Right ventricle myocardium superior (tissue), 1 donor: ENCODE measurements around the gene KLHL7. TPM values are rescaled to one million over a fixed set of nuclear protein-coding genes. Genes with fewer than 3 reads are reported as not detected.
"Not testable (repeated sequence)": the region's sequence is repeated elsewhere in the genome, so short reads cannot be mapped to it uniquely, and the experiment has no call there.

Source experiments
- ATAC-seq: fragments of 200-7000 bp; cut with Tn5 transposase; one replicate; pipeline ENCODE4 v1.9.1; 2020; ENCODE audit warnings: mild to moderate bottlenecking; ENCODE audit not compliant: poor library complexity
- DNase-seq: peaks from one replicate; pipeline ENCODE4 v3.0.0-alpha.2; 2020
- intact Hi-C: fragments of 100-400 bp; cut with DNase I; formaldehyde crosslinking; loops from one replicate; pipeline ENCODE4 v1.11.2; 2022
- total RNA-seq: library from RNA; stranded (reverse); fragmentation: NEBNext Ultra II Directional; extraction: Animal tissue kit (Norgen Biotek cat#: 25700); gene quantifications from one replicate; pipeline ENCODE4 v1.2.1, GENCODE V29; 2021
- donor health status: DM: no; HTN: yes; CAD: no; lungs with severe emphysema.

The KLHL7 gene
- total RNA-seq, 1 donor from 2014 or later, result 167 TPM

DNA sequence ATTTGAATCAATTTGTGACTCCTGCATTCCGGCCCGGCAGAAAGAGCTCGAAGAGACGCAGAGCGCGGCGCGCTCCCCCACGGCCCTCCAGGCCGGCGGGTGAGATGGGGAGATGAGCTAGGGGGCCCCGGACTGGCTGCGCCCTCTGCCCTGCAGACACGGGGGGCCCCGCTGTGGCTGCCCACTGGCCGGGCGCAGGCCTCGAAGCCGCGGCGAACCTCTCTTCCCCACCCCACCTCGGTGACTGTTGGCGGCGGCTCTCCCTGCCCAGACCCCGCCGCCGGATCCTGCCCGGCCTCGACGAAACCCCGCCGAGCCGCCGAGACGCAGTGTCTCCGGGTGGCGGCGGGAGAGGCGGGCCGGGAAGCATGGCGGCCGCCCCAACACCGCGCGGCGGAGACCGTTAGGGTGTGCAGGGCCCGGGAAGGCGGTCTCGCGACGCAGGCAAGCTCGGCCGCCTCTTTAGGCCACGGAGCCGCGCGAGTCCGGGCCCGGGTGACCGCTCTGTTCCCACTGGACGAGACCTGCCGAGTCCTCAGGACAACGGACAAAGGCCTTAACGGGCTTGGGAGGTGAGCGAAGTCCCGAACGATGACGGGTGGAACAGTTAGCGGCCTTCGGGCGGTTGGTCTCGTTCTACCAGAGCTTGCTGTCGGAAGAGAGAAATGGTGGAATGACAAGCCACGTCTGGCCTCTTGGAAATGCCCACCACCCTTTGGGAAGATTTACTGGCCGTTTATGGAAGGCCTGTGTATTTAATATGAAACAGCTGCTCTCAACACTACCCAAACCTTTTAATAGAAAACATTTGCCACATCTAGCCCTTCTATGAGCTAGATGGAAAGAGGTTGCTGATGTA lies 100.6 kb downstream of the KLHL7 start:
- peak; percentile 70 for ATAC-seq
- intact Hi-C loops, result no loop called here
- peak; percentile 47 for DNase-seq

DNA sequence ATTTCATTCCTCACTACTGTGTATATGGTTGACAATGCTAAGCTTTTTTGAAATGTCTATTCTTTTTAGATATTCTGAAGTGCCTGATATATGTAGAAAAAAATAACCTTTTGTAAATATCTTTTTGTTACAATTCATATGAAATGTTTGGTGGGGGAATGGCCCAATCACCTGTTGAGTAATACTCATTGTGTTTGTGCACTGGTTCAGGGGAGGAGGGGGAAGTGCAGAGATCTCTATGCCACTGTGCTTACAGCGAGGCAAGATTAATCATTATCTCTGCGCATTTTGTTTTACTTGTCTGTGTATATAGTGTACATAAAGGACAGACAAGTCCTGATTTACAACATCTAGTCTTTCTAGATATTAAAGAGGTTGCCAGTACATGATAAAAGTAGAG lies 101.4 kb downstream of the KLHL7 start:
- ATAC-seq (no peak), DNase-seq (no peak)
- intact Hi-C loops, result no loop called here

DNA sequence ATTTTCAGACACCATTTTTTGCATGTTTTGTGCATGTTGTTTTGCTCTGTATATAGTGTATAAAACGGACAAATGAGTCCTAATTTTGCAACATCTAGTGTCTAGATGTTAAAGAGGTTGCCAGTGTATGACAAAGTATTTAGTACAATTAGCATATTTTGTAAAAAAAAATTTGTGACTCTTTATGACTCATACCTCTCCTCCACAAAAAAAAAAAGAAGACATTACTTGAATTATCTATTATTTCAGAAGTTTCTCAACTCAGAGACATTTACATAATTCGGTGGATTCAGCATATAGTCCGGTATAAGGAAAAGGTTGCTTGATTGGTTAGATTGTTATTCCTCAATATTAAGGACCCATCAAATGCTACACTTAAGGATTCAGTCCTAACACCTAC lies 102.3 kb downstream of the KLHL7 start:
- ATAC-seq (no peak), DNase-seq (no peak)
- intact Hi-C loops, result no loop called here

DNA sequence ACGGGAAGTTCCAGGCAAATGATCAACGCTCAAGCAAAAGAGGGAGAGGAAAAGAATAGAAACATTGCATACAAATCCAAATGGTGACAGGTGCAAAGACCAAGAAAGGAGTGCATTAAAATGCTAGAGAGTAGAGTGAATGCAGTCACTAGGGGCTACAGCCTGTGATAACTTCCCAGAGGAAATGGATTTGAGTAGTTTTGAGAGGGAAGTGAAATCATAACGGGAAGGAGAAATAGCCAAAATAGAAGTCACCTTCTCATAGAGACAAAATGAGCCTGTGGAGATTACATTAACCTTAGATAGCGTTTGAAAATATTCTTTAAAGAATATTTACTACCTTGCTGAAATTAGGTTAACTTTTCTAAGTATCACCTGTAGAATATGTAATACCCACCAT lies 102.7 kb downstream of the KLHL7 start:
- DNase-seq, result no peak
- no peak for ATAC-seq
- intact Hi-C loops, result no loop called here

DNA sequence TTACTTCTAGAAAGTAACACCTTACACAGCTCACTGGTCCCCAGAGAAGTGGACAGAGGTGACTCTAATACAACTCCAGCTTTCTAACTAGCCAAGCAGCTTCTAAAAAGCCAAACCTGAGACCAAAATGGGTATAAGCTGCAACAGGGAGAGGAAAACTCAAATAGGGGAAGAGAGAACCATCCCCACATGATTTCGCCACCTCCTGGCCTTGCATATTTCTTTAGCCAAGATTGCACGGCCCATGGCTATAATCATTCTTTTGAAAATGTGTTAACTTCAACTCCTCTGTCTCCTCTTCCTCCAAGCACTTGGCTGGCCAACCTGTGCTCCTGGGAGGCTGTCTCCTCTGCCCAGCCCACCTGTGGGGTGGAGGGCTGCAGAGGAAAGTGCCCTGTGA lies 104.9 kb downstream of the KLHL7 start:
- DNase-seq, result no peak
- intact Hi-C loops, result no loop called here
- no peak for ATAC-seq

DNA sequence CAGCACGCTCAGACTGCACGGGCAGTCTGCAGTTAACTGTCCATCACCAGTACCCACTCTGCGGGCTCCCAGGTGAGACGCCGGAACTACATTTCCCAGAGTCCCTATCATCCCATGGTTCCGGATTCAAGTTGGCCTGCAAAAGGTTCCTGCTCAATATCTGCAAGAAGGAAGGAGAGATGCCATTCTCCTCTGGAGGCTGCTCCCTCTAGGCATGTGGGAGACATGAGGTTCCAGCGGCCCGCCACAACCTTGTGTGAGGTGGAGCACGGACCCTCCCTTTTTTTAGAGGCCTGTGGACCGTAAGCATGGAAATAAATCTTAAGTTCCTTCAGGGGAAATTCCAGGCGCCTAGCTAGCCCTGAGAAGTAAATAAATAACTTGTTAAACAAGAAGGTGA lies 106.0 kb downstream of the KLHL7 start:
- intact Hi-C loops, result no loop called here
- ATAC-seq, result no peak
- no peak for DNase-seq

DNA sequence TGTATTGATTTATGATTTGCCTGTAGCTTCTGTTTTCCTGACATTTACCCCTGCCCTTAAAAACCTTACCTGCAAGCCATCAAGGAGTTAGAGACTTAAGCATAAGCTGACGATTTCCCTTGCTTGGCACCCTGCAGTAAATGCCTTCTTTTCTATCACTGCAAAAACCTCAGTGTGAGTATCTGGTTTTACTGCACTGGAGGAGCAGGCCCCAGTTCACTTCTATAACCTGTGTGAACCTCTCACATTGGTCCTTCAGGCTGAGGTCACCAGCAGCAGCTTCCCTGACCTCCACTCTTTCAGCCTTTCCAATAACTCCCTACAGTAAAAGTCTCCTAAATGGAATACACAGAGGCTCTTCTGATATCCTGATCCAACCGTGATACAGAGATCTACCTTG lies 106.8 kb downstream of the KLHL7 start:
- intact Hi-C loops, result no loop called here
- no peak for DNase-seq
- ATAC-seq, result no peak

DNA sequence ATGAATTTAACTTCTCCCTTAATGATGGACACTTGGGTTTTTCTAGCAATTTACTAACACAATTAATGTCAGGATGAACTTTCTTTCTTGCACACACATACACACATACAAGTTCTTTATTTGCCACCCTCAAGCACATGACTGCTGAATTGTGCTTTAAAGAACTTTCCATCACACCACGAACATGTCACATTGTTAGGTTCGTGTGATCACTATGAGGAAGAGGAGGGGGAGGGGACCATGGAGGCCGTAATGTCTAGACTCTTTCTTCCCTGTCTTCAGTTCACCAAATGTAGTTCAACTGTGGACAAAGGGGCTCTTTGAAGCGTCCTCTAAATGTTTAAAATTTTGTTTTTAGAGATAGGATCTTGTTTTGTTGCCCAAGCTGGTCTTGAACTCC lies 107.3 kb downstream of the KLHL7 start:
- DNase-seq (no peak), ATAC-seq (no peak)
- intact Hi-C loops, result no loop called here

DNA sequence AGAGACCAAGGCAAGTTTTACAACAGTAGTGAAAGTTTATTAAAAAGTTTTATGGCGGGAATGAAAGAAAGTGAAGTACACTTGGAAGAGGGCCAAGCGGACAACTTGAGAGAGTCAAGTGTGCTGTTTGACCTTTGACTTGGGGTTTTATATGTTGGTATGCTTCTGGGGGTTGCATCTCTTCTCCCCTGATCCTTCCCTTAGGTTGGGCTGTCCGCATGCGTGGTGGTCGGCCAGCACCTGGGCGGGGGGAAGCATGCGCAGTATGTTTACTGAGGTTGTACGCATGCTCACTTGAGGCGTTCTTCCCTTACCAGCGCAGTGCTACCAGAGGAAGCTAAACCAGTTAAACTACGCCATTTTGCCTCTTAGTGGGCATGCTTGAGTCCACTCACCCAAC lies 108.2 kb downstream of the KLHL7 start:
- ATAC-seq (no peak), DNase-seq (no peak)
- intact Hi-C loops, result no loop called here

DNA sequence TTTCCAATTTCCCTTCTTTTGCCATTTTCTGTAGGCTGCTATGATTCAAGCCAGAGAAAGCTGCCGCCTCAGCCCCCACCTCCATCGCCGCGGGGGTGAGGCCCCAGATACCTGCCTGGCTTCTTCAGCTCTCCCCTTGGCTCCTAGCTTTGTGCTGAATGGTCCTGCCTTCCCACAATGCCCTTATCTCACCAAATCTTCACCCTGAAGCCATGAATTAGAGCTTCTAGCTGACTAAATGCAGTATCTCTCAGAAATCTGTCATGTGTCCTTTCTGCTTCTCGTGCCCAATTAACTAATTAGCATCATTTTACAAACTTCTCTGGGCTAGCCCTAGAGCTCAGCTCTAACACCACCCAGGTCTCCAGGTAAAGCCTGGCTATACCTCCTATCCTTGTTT lies 108.8 kb downstream of the KLHL7 start:
- intact Hi-C loops, result no loop called here
- ATAC-seq (no peak), DNase-seq (no peak)

DNA sequence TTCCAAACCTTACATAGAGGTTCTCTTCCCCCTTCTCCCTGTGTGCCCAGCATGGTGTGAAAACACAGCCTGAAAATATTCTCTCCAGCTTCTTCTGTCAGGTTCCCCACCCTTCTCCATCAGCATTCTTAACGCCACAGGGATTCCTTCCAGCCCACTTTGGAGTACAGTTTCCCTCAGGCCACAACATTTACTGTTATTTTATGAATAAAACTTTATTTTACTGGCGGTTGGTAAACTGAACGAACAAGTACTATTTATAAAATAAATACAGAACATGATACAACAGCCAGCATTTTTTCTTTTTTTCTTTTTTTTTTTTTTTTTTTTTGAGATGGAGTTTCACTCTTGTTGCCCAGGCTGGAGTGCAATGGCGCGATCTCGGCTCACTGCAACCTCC lies 109.4 kb downstream of the KLHL7 start:
- intact Hi-C loops, result no loop called here
- DNase-seq, result no peak
- ATAC-seq, result no peak

DNA sequence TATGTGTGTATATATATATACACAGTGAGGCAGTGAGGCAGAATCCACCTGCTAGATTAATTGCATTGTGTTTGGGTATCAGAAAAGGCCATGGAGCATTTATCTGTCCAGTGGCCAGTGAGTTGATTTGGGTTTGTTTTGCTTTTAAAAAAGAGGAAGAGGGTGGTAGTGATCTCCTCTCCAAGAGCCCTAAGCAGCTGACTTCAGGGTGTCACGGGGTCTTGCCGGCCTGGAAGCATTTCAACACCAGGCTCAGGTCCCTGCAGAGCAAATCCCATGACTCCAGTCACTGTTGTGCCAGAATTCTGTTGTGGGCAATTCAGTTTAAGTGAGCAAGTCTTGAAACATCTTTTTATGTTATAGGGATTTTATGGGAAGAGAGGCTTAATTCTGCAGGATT lies 110.4 kb downstream of the KLHL7 start:
- DNase-seq (peak; percentile 68), ATAC-seq (peak; percentile 85)
- intact Hi-C loops, result no loop called here

DNA sequence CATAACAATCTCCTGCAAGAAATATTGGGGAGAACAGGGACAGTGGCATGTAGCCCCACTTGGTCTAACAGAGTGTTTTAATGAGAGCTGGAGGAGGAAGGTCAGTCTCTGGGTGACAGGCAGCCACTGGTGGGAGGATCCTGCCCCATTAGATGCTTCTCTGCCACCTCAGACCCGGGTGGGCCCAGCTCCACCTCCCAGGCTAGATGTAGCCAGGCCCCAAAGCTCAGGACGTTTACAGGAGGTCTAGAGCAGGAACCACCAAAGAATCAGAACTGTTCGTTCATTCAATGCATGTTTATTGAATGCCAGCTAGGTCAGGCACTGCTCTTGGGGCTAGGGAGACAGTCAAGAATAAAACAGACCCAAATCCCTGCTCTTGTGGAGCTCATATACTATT lies 112.6 kb downstream of the KLHL7 start:
- ATAC-seq, result no peak
- intact Hi-C loops, result no loop called here
- DNase-seq, result no peak

DNA sequence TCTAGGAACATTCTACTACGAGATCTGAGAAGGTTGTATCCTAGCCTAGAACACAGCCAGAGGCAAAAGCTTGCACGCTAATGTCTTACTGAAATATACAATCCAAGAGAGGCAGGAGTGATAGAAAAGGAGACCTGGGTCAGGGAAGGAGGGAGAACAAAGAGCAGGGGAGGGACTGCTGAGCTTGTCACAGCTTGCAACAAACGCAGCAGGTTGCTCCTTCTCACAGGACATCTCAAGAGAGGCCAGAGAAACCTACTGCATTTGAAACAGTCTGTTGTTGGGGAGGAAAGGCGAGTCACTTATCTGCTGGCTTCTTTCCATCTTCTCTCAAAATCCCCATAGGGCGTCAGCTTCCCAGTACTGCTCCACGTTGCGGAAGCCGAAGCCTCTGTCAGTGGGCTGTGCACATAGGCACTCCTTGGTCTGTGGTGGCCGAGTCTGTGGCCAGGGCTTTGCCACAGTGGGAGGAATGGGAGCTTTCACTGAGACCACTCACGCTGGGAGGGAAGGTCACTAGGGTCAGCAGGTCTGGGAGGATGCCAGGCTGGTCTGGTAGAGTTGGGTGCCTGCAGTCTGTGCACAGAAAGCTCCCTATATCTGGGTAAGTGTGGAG lies 115.2 kb downstream of the KLHL7 start:
- ATAC-seq (peak; percentile 34), DNase-seq (no peak)
- intact Hi-C loops, result no loop called here

DNA sequence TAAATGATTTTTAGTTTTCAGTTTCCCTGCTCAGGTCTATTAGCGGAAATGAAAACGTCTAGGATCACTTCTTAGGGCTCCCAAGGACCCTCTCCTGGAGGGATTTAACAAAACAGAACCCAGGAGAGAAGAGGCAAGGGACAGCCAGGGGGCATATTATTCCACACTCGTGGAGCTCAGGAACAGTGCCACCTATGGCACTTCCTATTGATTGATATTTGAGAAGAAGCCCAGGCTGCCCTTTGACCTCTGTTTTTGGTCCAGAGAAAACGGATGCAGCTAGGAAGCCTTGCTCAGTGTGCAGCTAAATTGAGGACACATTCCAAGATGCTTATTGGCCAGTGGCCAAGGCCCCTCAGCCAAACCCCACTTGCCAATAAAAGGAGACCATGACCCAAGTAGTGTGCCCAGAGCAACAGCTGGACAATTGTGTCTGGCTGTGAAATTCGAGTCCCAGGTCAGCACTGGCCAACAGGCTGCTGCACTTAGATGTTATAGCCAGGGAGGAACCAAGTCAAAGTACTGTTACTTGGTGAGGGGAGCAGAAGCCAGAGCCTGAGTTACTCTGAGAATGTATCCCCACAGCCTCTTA lies 117.0 kb downstream of the KLHL7 start:
- intact Hi-C loops, result no loop called here
- DNase-seq, result no peak
- no peak for ATAC-seq

DNA sequence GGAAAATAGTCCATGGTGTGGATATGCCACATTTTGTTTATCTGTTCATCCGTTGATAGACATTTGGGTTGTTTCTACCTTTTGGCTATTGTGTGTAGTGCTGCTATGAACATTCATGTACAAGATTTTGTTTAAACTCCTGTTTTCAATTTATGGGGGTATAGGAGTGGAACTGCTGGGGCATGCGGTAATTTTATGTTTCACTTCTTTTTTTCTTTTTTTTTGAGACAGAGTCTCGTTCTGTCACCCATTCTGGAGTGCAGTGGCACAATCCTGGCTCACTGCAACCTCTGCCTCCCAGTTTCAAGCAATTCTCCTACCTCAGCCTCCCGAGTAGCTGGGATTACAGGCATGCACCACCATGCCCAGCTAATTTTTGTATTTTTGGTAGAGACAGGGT lies 118.8 kb downstream of the KLHL7 start:
- ATAC-seq, DNase-seq, intact Hi-C loops: not testable (repeated sequence)

DNA sequence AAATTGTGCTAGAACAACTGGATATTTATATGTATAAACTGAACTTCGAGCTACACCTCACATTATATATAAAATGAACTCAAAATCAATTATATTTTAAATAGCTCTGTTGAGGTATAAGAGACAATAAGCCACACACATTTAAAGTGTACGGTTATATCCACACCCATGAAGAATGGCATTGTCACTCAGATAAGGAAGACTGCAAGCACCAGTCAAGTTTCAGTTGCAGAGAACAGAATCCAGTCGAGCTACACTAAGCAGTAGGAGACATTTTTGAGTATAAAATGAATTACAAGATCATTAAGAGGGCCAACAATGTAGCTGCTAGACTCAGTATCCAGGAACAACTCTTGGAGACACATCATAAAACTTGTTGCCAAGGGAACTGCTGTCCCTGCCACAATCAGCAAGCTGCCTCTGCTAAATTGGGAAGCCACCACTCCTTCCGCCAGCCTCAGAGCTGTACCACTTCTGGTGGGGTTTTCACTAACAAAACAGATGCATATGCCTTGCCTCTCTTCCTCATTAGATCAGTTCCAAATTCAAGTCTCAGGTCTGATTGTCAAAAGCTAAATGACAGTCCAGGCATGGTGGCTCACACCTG lies 121.4 kb downstream of the KLHL7 start:
- intact Hi-C loops, result no loop called here
- no peak for DNase-seq

More for the DNA sequence above, 121.4 kb downstream of the KLHL7 start:
- peak; percentile 38 for ATAC-seq
